ENCODE results near the gene TAP2.

The TAP2 gene

GRCh38 chr6:32860674-32861073, 22.1 kb upstream of the TAP2 start:
- Histone ChIP-seq H3K27ac (ENCODE audit: low read length) (no peak overlapping the region), H3K4me1 (ENCODE audit: low read length) (peaks cover 22% of the 10 kb centered on the region), H3K9ac (ENCODE audit: low read length) (no peak overlapping the region), H2AFZ (ENCODE audit: low read depth, low read length) (no peak overlapping the region), H3K36me3 (replicated peaks; ENCODE audit: low read depth, low read length) (peaks cover 20% of the 10 kb centered on the region), H4K20me1 (ENCODE audit: insufficient read depth, low read length) (no peaks in the 10 kb centered on the region), H3K9me3 (ENCODE audit: insufficient read depth, low read length) (no peaks in the 10 kb centered on the region), H3K4me2 (ENCODE audit: low read length) (no peak overlapping the region), H3K27me3 (ENCODE audit: low read depth, low read length) (no peaks in the 10 kb centered on the region), H3K4me3 (ENCODE audit: low read length) (no peak overlapping the region), H3K79me2 (ENCODE audit: low read length) (peaks cover 7% of the 10 kb centered on the region)
- TF ChIP-seq CTCF (IDR thresholded peaks at IDR 0.05; ENCODE audit: low read depth, low read length) (no peak), EZH2phosphoT487 (IDR thresholded peaks at IDR 0.05; ENCODE audit: low read depth) (no peak)

GRCh38 chr6:32858194-32858593, 19.7 kb upstream of the TAP2 start:
- Histone ChIP-seq H3K4me1 (ENCODE audit: low read length) (peaks cover 18% of the 10 kb centered on the region), H3K79me2 (ENCODE audit: low read length) (peaks cover 23% of the 10 kb centered on the region), H3K4me2 (ENCODE audit: low read length) (no peak overlapping the region)

GRCh38 chr6:32857156-32857891, 18.8 kb upstream of the TAP2 start:
- no peak overlapping the region for H3K4me2 ChIP-seq (ENCODE audit: low read length)
- H3K9me3 ChIP-seq (ENCODE audit: insufficient read depth, low read length) = no peaks in the 10 kb centered on the region
- peaks cover 1% of the 10 kb centered on the region; the same call in 1 of the 2 replicates for H4K20me1 ChIP-seq (ENCODE audit: insufficient read depth, low read length)
- H3K4me3 ChIP-seq (ENCODE audit: low read length) = no peak overlapping the region
- H3K4me1 ChIP-seq (ENCODE audit: low read length) = peaks cover 19% of the 10 kb centered on the region
- no peak overlapping the region for H3K9ac ChIP-seq (ENCODE audit: low read length)
- no peaks in the 10 kb centered on the region for H3K27me3 ChIP-seq (ENCODE audit: low read depth, low read length)
- H3K27ac ChIP-seq (ENCODE audit: low read length) = no peak overlapping the region
- peaks cover 32% of the 10 kb centered on the region for H3K79me2 ChIP-seq (ENCODE audit: low read length)
- peaks cover 20% of the 10 kb centered on the region for H3K36me3 ChIP-seq (replicated peaks; ENCODE audit: low read depth, low read length)
- H2AFZ ChIP-seq (ENCODE audit: low read depth, low read length) = no peak overlapping the region
- TF ChIP-seq EZH2phosphoT487 (IDR thresholded peaks at IDR 0.05; ENCODE audit: low read depth) (no peak), CTCF (IDR thresholded peaks at IDR 0.05; ENCODE audit: low read depth, low read length) (no peak)

More at GRCh38 chr6:32858194-32858593, 19.7 kb upstream of the TAP2 start:
- H3K27me3 ChIP-seq (ENCODE audit: low read depth, low read length) = no peaks in the 10 kb centered on the region
- no peak overlapping the region for H3K9ac ChIP-seq (ENCODE audit: low read length)
- TF ChIP-seq CTCF (IDR thresholded peaks at IDR 0.05; ENCODE audit: low read depth, low read length) (no peak), EZH2phosphoT487 (IDR thresholded peaks at IDR 0.05; ENCODE audit: low read depth) (no peak)
- no peak overlapping the region for H2AFZ ChIP-seq (ENCODE audit: low read depth, low read length)
- no peak overlapping the region for H3K4me3 ChIP-seq (ENCODE audit: low read length)
- H3K27ac ChIP-seq (ENCODE audit: low read length) = no peak overlapping the region
- H4K20me1 ChIP-seq (ENCODE audit: insufficient read depth, low read length) = no peaks in the 10 kb centered on the region
- H3K9me3 ChIP-seq (ENCODE audit: insufficient read depth, low read length) = no peaks in the 10 kb centered on the region
- H3K36me3 ChIP-seq (replicated peaks; ENCODE audit: low read depth, low read length) = peaks cover 20% of the 10 kb centered on the region

GRCh38 chr6:32855467-32856174, 17.1 kb upstream of the TAP2 start:
- peaks cover 5% of the 10 kb centered on the region; the same call in 1 of the 2 replicates for H4K20me1 ChIP-seq (ENCODE audit: insufficient read depth, low read length)
- peak overlapping the region; percentile 98 for H3K4me3 ChIP-seq (ENCODE audit: low read length)
- no peaks in the 10 kb centered on the region for H3K27me3 ChIP-seq (ENCODE audit: low read depth, low read length)
- H2AFZ ChIP-seq (ENCODE audit: low read depth, low read length) = no peak overlapping the region
- H3K4me1 ChIP-seq (ENCODE audit: low read length) = peaks cover 18% of the 10 kb centered on the region
- H3K27ac ChIP-seq (ENCODE audit: low read length) = peak overlapping the region; percentile 94; the same call in 1 of the 2 replicates
- H3K4me2 ChIP-seq (ENCODE audit: low read length) = peak overlapping the region; percentile 84
- peak overlapping the region; percentile 99 for H3K9ac ChIP-seq (ENCODE audit: low read length)
- no peak for TF ChIP-seq CTCF (IDR thresholded peaks at IDR 0.05; ENCODE audit: low read depth, low read length)
- no peak for TF ChIP-seq EZH2phosphoT487 (IDR thresholded peaks at IDR 0.05; ENCODE audit: low read depth)
- H3K9me3 ChIP-seq (ENCODE audit: insufficient read depth, low read length) = no peaks in the 10 kb centered on the region
- H3K79me2 ChIP-seq (ENCODE audit: low read length) = peaks cover 45% of the 10 kb centered on the region
- H3K36me3 ChIP-seq (replicated peaks; ENCODE audit: low read depth, low read length) = peaks cover 37% of the 10 kb centered on the region
